VCaP (cell line): ENCODE data around the gene RPL23.
A peak's percentile ranks its signal among the peaks of the same experiment; 100 is the strongest.
"Not testable (repeated sequence)": the region's sequence is repeated elsewhere in the genome, so short reads cannot be mapped to it uniquely, and the experiment has no call there.

Experiments used
- H3K27ac ChIP-seq: fragments of 450-650 bp; 2 replicates; pipeline ENCODE4 v1.5.1; 2017
- CTCF ChIP-seq: fragments of 450-650 bp; conservative IDR thresholded peaks from 2 replicates; pipeline ENCODE4 v1.5.1; 2017; ENCODE audit warnings: mild to moderate bottlenecking, moderate library complexity

RPL23 gene

GRCh38 chr17:38857271-38857670, 3.8 kb upstream of the RPL23 start:
- no peak for TF ChIP-seq CTCF
- no peak overlapping the region for H3K27ac ChIP-seq

GRCh38 chr17:38855101-38855714, 1.7 kb upstream of the RPL23 start:
- not testable (repeated sequence) for H3K27ac ChIP-seq

GRCh38 chr17:38852771-38853291, 690 bp downstream of the RPL23 start:
- H3K27ac ChIP-seq, result peak overlapping the region; percentile 78
- TF ChIP-seq CTCF, result no peak

- TF ChIP-seq CTCF, result no peak
- H3K27ac ChIP-seq, result peak overlapping the region; percentile 78; the same call in 1 of the 2 replicates
Observed at GRCh38 chr17:38851434-38851833, 2.1 kb downstream of the RPL23 start.

- H3K27ac ChIP-seq, result peak overlapping the region; percentile 78; the same call in 1 of the 2 replicates
- TF ChIP-seq CTCF, result no peak
Observed at GRCh38 chr17:38850374-38850773, 3.1 kb downstream of the RPL23 start.

- no peak for TF ChIP-seq CTCF
- H3K27ac ChIP-seq, result no peak overlapping the region
Observed at GRCh38 chr17:38848939-38849605, 4.4 kb downstream of the RPL23 start.

GRCh38 chr17:38848557-38848891, 5.0 kb downstream of the RPL23 start:
- no peak overlapping the region for H3K27ac ChIP-seq
- TF ChIP-seq CTCF, result no peak

- H3K27ac ChIP-seq, result no peak overlapping the region
- TF ChIP-seq CTCF, result no peak
Observed at GRCh38 chr17:38844261-38844757, 9.2 kb downstream of the RPL23 start.
